KOPT-K1 (cell line): Measurements from ENCODE around the gene CTXN3.

Source experiments
- H3K27ac ChIP-seq: fragments of 200-600 bp; sonication (generic); 2 replicates; pipeline ENCODE4 v1.5.1; 2016; ENCODE audit warnings: antibody characterized with exemption, mild to moderate bottlenecking, low read depth, low read length; ENCODE audit not compliant: poor library complexity, severe bottlenecking
- H3K36me3 ChIP-seq: fragments of 200-600 bp; sonication (generic); 2 replicates; pipeline ENCODE4 v1.5.1; 2017; ENCODE audit warnings: antibody characterized with exemption, mild to moderate bottlenecking, low read length, moderate library complexity; ENCODE audit not compliant: insufficient read depth
- H3K9me3 ChIP-seq: fragments of 200-600 bp; sonication (generic); 2 replicates; pipeline ENCODE4 v1.5.1; 2017; ENCODE audit warnings: antibody characterized with exemption, low read length, mild to moderate bottlenecking; ENCODE audit not compliant: insufficient read depth, poor library complexity, severe bottlenecking

The CTXN3 gene

GRCh38 chr5:127702926-127703561, 54.2 kb downstream of the CTXN3 start, which contains the start of gene CCDC192:
Gene CCDC192 (plus strand): TSS chr5:127703391. CDS start chr5:127703446, 55 bp downstream.
- H3K36me3 ChIP-seq: no peaks in the 10 kb centered on the region
- H3K27ac ChIP-seq: no peak within 1 kb of the TSS
- no peaks in the 10 kb centered on the region for H3K9me3 ChIP-seq

GRCh38 chr5:127705120-127705892, 56.4 kb downstream of the CTXN3 start:
- H3K27ac ChIP-seq: no peak overlapping the region
- H3K36me3 ChIP-seq: no peaks in the 10 kb centered on the region
- H3K9me3 ChIP-seq: no peaks in the 10 kb centered on the region

GRCh38 chr5:127706691-127707090, 57.8 kb downstream of the CTXN3 start:
- no peaks in the 10 kb centered on the region for H3K9me3 ChIP-seq
- H3K36me3 ChIP-seq: no peaks in the 10 kb centered on the region
- H3K27ac ChIP-seq: no peak overlapping the region

- no peak overlapping the region for H3K27ac ChIP-seq
- no peaks in the 10 kb centered on the region for H3K9me3 ChIP-seq
Measured at GRCh38 chr5:127707209-127707608, 58.3 kb downstream of the CTXN3 start.

More at GRCh38 chr5:127707209-127707608, 58.3 kb downstream of the CTXN3 start:
- H3K36me3 ChIP-seq: no peaks in the 10 kb centered on the region
